Testis (tissue), 2 donors: ENCODE measurements around the gene TBX20.

ENCODE experiments used
- POLR2A ChIP-seq: fragments of 450-650 bp; IDR thresholded peaks from one replicate; pipeline ENCODE4 v1.6.1; 2017; ENCODE audit warnings: antibody characterized with exemption, mild to moderate bottlenecking, moderate library complexity
- TF ChIP-seq, protein P1 (sequence below), 3 experiments: fragments of 450-650 bp in 2 of 3; fragments of 200-600 bp in 1 of 3; sonication (generic) in 1 of 3; IDR thresholded peaks; one replicate each; pipeline ENCODE4 v1.5.1; 2016 to 2019; ENCODE audit warnings: antibody characterized with exemption in 3 of 3, mild to moderate bottlenecking in 2 of 3, moderate library complexity in 1 of 3

GRCh38 chr7:35259523-35259908 is 5.6 kb upstream of the TBX20 start:
- no peak for TF ChIP-seq POLR2A
- TF ChIP-seq, protein P1, sequence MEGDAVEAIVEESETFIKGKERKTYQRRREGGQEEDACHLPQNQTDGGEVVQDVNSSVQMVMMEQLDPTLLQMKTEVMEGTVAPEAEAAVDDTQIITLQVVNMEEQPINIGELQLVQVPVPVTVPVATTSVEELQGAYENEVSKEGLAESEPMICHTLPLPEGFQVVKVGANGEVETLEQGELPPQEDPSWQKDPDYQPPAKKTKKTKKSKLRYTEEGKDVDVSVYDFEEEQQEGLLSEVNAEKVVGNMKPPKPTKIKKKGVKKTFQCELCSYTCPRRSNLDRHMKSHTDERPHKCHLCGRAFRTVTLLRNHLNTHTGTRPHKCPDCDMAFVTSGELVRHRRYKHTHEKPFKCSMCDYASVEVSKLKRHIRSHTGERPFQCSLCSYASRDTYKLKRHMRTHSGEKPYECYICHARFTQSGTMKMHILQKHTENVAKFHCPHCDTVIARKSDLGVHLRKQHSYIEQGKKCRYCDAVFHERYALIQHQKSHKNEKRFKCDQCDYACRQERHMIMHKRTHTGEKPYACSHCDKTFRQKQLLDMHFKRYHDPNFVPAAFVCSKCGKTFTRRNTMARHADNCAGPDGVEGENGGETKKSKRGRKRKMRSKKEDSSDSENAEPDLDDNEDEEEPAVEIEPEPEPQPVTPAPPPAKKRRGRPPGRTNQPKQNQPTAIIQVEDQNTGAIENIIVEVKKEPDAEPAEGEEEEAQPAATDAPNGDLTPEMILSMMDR (IDR thresholded peaks at IDR 0.05) = no peak
